Right lobe of liver (tissue), 4 donors: Measurements from ENCODE around the gene POMT2.

Source experiments
- POLR2A ChIP-seq: fragments of 450-650 bp; IDR thresholded peaks from one replicate; pipeline ENCODE4 v1.6.1; 2017; ENCODE audit warnings: antibody characterized with exemption, mild to moderate bottlenecking
- TF ChIP-seq, protein P1 (sequence below), 4 donors: fragments of 200-600 bp in 3 of 4; fragments of 450-650 bp in 1 of 4; IDR thresholded peaks; one replicate each; pipeline versions ENCODE4 v1.5.1 to v1.8.0; 2016 to 2022; ENCODE audit warnings: antibody characterized with exemption in 4 of 4, mild to moderate bottlenecking in 2 of 4
- donor health status: DM: no; HTN: no; CAD: no.
- donor health status: DM: no; HTN: no; CAD: no.
- donor health status: DM: no; HTN: yes; CAD: no.

- TF ChIP-seq, protein P1, sequence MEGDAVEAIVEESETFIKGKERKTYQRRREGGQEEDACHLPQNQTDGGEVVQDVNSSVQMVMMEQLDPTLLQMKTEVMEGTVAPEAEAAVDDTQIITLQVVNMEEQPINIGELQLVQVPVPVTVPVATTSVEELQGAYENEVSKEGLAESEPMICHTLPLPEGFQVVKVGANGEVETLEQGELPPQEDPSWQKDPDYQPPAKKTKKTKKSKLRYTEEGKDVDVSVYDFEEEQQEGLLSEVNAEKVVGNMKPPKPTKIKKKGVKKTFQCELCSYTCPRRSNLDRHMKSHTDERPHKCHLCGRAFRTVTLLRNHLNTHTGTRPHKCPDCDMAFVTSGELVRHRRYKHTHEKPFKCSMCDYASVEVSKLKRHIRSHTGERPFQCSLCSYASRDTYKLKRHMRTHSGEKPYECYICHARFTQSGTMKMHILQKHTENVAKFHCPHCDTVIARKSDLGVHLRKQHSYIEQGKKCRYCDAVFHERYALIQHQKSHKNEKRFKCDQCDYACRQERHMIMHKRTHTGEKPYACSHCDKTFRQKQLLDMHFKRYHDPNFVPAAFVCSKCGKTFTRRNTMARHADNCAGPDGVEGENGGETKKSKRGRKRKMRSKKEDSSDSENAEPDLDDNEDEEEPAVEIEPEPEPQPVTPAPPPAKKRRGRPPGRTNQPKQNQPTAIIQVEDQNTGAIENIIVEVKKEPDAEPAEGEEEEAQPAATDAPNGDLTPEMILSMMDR (IDR thresholded peaks at IDR 0.05), result no peak
- no peak for TF ChIP-seq POLR2A
Measured at GRCh38 chr14:77271113-77271710, 49.5 kb downstream of the POMT2 start, which contains the start of gene NGB.
